ENCODE results near the gene CDC20.

CDC20 gene

DNA sequence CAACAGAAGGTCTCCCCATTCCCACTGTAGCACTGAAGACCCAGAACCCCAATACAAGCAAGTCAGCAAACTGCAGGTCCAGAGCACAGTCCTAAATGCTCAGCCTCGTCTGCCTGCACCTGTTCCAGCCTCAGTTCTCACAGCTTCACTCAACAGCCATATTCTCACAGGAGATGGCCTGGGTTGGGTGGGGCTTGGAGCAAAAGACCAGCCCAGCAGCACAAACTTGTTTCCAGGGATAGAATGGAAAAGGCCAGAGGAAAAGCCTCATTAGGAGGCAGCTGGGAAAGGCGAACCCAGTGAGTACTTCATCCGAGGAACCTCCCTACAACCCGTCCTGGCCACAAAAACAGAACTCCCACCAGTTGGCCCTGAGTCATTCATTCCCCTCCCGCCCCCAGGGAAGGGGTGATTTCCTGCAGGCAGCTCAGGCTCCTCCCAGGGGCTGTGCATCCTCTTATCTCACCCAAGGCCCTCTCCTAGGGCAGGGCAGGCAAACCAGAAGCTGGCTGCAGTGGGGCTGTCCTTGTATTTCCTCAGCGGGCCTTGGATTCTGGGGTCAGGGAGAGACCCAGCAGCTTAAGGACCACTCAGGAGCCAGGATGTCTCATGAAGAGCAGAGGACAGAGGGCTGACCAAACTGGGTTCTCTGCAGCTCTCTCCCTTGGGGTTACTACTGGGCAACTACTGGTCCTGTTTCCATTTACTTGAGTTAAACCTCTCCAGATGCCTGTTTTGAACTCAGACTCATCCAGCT, 28.6 kb upstream of the CDC20 start:
- peak; percentile 91 for DNase-seq

DNA sequence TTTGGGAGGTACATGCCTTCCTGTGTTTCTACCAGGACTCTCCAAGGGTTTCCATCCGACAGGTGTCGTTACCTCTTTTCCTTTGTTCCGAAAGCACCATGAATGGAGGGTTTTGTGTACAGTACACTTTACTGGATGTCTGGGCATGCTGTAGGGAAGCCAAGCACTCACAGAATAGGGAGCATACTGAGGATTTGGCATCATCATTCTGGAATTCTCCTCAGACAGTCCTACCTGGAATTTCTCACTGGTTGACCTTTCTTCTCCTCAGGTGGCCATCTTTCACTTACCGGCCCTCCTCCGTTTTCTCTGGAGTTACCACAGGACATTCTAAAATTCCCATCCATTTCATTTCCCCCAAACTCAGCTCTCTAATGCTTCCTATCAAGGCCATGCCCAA, 27.1 kb upstream of the CDC20 start:
- no peak for DNase-seq

- DNase-seq: no peak
Observed at GRCh38 chr1:43334453-43335205, 24.2 kb upstream of the CDC20 start.

DNA sequence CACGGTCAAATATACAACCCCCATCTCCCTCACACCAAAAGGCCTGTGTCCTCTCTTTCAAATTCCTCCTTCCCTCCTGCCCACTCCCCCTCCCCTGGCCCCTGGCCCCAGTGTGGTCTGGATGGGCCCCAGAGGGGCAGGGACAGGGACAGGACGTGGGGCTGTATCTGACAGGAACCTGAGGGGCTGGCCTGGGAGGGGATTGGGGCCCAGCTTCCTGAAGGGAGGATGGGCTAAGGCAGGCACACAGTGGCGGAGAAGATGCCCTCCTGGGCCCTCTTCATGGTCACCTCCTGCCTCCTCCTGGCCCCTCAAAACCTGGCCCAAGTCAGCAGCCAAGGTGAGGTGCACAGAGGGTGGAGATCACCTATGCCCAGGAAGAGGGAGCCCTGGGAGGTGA, 21.2 kb upstream of the CDC20 start, which contains the start of gene MPL:
Gene MPL (plus strand): TSS at position 231 of the 400 bp plus-strand sequence. CDS start 31 bp downstream, at position 262.
- no peak for DNase-seq

DNA sequence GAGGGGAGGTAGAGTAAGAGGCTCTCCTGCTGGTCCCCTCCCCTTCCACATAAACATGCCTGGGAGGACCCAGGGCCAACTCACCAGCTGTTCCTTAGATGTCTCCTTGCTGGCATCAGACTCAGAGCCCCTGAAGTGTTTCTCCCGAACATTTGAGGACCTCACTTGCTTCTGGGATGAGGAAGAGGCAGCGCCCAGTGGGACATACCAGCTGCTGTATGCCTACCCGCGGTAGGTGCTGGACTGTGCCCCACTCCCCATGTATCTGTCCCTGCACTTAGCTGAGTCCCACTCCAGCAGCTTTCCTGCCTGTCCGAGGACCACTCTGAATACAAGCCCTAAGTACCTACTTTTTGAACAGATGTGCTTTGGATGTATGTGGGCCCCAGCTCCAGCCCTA, 20.8 kb upstream of the CDC20 start:
- no peak for DNase-seq

DNA sequence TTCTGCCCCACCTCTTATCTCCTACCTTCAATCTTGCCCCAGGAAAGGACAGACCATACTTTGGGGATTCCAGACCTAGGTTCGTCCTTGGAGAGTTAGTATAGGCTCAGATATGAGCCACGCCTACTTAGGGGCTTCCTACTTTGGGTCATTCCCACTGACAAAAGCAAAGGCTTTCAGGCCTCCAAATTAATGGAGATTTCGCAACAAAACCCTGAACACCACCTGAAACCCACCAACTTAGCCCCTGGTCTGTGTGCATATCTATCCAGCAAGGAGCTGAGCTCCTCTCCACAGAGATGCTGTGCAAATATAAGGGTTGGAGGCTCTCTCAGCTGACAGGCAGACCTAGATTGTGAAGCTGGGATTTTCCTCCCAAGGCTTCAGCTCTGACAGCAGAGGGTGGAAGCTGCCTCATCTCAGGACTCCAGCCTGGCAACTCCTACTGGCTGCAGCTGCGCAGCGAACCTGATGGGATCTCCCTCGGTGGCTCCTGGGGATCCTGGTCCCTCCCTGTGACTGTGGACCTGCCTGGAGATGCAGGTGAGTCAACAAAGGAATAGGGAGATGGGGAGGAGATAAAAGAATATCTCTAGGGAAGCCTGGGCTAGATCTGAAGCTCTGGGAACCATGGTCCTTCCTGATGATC, 19.1 kb upstream of the CDC20 start:
- no peak for DNase-seq

- no peak for DNase-seq
Observed at GRCh38 chr1:43340559-43340958, 18.2 kb upstream of the CDC20 start.

- DNase-seq: peak; percentile 77
Observed at GRCh38 chr1:43344267-43344850, 14.4 kb upstream of the CDC20 start.

- DNase-seq: peak; percentile 94
Observed at GRCh38 chr1:43345120-43345519, 13.7 kb upstream of the CDC20 start.

- no peak for DNase-seq
Observed at GRCh38 chr1:43346636-43347035, 12.1 kb upstream of the CDC20 start.

DNA sequence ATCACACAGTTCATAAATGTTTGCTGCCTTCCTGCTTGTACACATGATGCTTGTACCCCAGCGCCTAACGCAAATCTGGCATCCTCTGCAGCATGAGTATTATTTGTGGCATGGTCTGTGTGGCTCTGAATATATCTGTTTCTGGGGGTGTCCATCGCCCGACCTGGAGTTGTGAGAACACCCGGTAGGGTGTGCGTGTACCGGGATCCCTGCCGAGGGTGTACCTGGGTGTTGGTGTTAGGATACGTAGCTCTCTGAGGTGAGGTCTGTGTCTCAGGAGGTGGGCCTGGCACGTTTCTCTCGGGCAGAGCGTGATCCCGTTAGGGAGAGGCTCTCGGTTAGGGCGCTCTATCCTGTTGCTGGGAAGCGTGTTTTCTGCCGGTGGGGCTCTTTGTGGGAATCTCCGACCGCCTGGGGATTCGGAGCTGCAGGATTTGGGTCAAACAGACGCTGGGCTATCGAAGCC, 10.4 kb upstream of the CDC20 start:
- no peak for DNase-seq

DNA sequence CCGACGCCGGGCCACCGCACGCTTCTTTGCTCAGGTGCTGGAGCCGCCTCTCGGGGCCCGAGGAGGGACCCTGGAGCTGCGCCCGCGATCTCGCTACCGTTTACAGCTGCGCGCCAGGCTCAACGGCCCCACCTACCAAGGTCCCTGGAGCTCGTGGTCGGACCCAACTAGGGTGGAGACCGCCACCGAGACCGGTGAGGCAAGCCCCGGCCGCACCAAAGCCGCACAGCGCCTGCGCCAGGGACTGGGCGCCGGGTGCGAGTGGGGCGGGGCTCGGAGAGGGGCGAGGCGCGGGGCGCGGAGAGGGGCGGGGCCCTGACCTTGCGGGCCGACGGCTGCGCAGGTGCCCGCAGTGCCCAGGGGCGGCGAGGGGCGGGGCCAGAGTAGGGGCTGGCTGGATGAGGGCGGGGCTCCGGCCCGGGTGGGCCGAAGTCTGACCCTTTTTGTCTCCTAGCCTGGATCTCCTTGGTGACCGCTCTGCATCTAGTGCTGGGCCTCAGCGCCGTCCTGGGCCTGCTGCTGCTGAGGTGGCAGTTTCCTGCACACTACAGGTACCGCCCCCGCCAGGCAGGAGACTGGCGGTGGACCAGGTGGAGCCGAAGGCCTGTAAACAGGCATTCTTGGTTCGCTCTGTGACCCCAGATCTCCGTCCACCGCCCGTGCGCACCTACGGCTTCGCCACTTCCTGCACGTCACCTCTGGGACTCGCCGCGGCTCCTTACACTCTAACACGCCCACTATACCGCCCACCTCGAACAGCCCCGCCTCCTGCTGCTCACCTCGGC, 9.8 kb upstream of the CDC20 start:
- DNase-seq: no peak

GRCh38 chr1:43349594-43350306, 9.0 kb upstream of the CDC20 start:
- DNase-seq: no peak

- DNase-seq: no peak
Observed at GRCh38 chr1:43350976-43351375, 7.8 kb upstream of the CDC20 start.

- no peak for DNase-seq
Observed at GRCh38 chr1:43351421-43352350, 7.1 kb upstream of the CDC20 start.

DNA sequence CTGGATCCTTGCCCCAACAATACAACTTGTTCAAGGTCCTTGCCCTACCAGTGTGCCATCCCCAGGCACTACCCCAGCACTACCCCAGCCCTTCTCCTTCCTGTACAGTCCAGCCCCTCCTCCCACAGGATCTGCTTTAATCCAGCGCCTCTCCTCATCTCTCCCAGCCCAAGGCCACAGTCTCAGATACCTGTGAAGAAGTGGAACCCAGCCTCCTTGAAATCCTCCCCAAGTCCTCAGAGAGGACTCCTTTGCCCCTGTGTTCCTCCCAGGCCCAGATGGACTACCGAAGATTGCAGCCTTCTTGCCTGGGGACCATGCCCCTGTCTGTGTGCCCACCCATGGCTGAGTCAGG, 6.5 kb upstream of the CDC20 start:
- no peak for DNase-seq

DNA sequence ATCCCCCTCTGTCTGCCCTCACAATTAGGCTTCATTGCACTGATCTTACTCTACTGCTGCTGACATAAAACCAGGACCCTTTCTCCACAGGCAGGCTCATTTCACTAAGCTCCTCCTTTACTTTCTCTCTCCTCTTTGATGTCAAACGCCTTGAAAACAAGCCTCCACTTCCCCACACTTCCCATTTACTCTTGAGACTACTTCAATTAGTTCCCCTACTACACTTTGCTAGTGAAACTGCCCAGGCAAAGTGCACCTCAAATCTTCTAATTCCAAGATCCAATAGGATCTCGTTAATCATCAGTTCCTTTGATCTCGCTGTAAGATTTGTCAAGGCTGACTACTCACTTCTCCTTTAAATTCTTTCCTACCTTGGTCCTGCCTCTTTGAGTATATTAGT, 5.9 kb upstream of the CDC20 start:
- DNase-seq: no peak

DNA sequence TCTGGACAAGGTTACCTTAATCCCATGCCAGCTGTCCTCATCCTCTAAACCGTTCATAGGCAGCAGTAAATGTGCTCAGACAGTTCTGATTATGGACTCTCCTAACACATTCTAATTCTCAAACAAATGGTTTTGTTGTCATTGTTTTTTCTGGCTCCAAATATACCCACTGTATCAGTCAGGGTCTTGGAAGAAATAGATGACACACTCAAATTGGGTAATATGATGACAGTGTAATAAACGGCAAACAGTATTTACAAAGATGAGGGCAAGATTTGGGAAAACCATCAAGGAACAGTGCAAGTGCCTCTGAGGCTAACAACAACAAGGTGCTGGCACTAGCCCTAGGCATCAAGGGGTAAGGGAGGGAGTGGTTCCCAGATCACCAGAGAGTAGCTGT, 4.3 kb upstream of the CDC20 start:
- DNase-seq: no peak

DNA sequence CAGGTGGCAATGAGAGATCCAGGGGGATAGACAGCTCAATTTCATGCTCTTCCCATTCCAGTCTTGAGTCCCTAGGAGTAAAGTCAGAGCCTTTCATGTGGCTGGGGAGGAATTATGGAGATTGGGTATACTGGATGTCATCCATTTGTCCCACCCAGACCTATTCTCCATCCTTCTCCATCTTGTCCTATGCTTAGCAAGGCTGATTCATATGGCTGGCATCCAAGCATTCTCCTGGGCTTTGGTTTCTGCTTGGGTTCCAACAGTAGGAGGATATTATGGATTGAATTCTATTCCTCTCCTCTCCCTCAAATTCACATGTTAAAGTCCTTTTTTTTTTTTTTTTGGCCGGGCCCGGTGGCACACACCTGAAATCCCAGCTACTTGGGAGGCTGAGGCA, 3.8 kb upstream of the CDC20 start:
- no peak for DNase-seq

DNA sequence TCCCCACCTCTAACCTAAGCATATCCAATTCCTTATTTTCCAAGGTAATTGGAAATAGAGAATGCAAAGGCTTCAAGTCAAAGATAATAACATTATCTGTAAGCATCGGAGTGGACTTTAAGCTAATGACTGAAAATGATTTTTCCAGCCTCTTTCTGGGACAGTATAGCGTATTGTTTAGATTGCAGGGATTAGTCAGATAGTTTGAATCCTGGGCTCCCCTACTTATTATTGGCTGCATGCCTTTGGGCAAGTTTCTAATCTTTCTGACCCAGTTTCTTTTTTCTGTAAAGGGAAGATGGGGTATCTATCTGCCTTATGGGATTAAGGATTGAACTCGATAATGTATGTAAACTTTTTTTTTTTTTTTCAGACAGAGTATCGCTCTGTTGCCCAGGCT, 1.5 kb upstream of the CDC20 start:
- DNase-seq: no peak
